Trophoblast cell (in vitro differentiated cells and primary cell): ENCODE results near the gene NOTCH3.

Experiments
- DNase-seq, 2 donors: peaks; one replicate each; pipeline ENCODE4 v3.0.0-alpha.2; 2016
- H2AFZ ChIP-seq: 2 replicates; pipeline ENCODE4 v1.6.1; 2013; ENCODE audit warnings: low read length, moderate library complexity, mild to moderate bottlenecking; ENCODE audit not compliant: insufficient read depth, poor library complexity
- H2AK5ac ChIP-seq: 2 replicates; pipeline ENCODE4 v1.6.1; 2013; ENCODE audit warnings: mild to moderate bottlenecking, low read length
- H2BK120ac ChIP-seq: 2 replicates; pipeline ENCODE4 v1.6.1; 2013; ENCODE audit warnings: low read length, mild to moderate bottlenecking, moderate library complexity; ENCODE audit not compliant: insufficient read depth, poor library complexity
- H2BK12ac ChIP-seq: 2 replicates; pipeline ENCODE4 v1.6.1; 2013; ENCODE audit warnings: mild to moderate bottlenecking, low read length, moderate library complexity
- H2BK5ac ChIP-seq: 2 replicates; pipeline ENCODE4 v1.6.1; 2013; ENCODE audit warnings: low read length, low read depth, moderate library complexity, mild to moderate bottlenecking; ENCODE audit not compliant: poor library complexity
- H3K14ac ChIP-seq: 2 replicates; pipeline ENCODE4 v1.6.1; 2013; ENCODE audit warnings: mild to moderate bottlenecking, low read length
- H3K18ac ChIP-seq: 2 replicates; pipeline ENCODE4 v1.6.1; 2013; ENCODE audit warnings: mild to moderate bottlenecking, low read length
- H3K23ac ChIP-seq: 2 replicates; pipeline ENCODE4 v1.6.1; 2013; ENCODE audit warnings: low read length
- H3K27ac ChIP-seq: 2 replicates; pipeline ENCODE4 v1.5.1; 2013; ENCODE audit warnings: low read depth, mild to moderate bottlenecking, inconsistent platforms, low read length, moderate library complexity
- H3K27me3 ChIP-seq: 2 replicates; pipeline ENCODE4 v1.6.1; 2013; ENCODE audit warnings: inconsistent platforms, mild to moderate bottlenecking, low read length, moderate library complexity; ENCODE audit not compliant: insufficient read depth
- H3K36me3 ChIP-seq, 2 experiments: 1 replicate in 1 of 2; 2 replicates in 1 of 2; pipeline ENCODE4 v1.6.1; 2013; ENCODE audit warnings: low read length in 2 of 2, mild to moderate bottlenecking in 2 of 2, moderate library complexity in 1 of 2; ENCODE audit not compliant: insufficient read depth in 2 of 2, control insufficient read depth in 1 of 2
- H3K4ac ChIP-seq: 2 replicates; pipeline ENCODE4 v1.6.1; 2013; ENCODE audit warnings: low read depth, mild to moderate bottlenecking, low read length, moderate library complexity
- H3K4me1 ChIP-seq, 2 experiments: 1 replicate in 1 of 2; 2 replicates in 1 of 2; pipeline ENCODE4 v1.6.1; 2013; ENCODE audit warnings: low read length in 2 of 2, mild to moderate bottlenecking in 2 of 2, moderate library complexity in 1 of 2; ENCODE audit not compliant: insufficient read depth in 2 of 2, control insufficient read depth in 1 of 2
- H3K4me2 ChIP-seq: 2 replicates; pipeline ENCODE4 v1.6.1; 2013; ENCODE audit warnings: inconsistent platforms, mild to moderate bottlenecking, low read length, moderate library complexity
- H3K4me3 ChIP-seq: 2 replicates; pipeline ENCODE4 v1.5.1; 2013; ENCODE audit warnings: mild to moderate bottlenecking, low read depth, low read length, inconsistent platforms
- H3K79me1 ChIP-seq: one replicate; pipeline ENCODE4 v1.6.1; 2013; ENCODE audit warnings: low read length
- H3K79me2 ChIP-seq: 2 replicates; pipeline ENCODE4 v1.6.1; 2013; ENCODE audit warnings: low read length, mild to moderate bottlenecking; ENCODE audit not compliant: control insufficient read depth, insufficient read depth, poor library complexity
- H3K9ac ChIP-seq: 2 replicates; pipeline ENCODE4 v1.6.1; 2013; ENCODE audit warnings: mild to moderate bottlenecking, low read length
- H3K9me3 ChIP-seq: 2 replicates; pipeline ENCODE4 v1.6.1; 2013; ENCODE audit warnings: low read depth, mild to moderate bottlenecking, control low read depth, inconsistent platforms, low read length; ENCODE audit not compliant: insufficient read depth
- H4K12ac ChIP-seq: 2 replicates; pipeline ENCODE4 v1.6.1; 2013; ENCODE audit warnings: low read depth, mild to moderate bottlenecking, low read length, moderate library complexity
- H4K8ac ChIP-seq: 2 replicates; pipeline ENCODE4 v1.6.1; 2013; ENCODE audit warnings: low read depth, mild to moderate bottlenecking, low read length, moderate library complexity
- H4K91ac ChIP-seq: one replicate; pipeline ENCODE4 v1.6.1; 2013; ENCODE audit warnings: low read depth, mild to moderate bottlenecking, low read length, moderate library complexity
- WGBS: extraction: QIAGEN DNeasy Blood & Tissue Kit; methylation state at CpG from one replicate; pipeline ENCODE4 v1.1.7; 2013; ENCODE audit warnings: missing lambda C conversion rate; ENCODE audit not compliant: insufficient read length, insufficient coverage; ENCODE audit errors: extremely low coverage; 5-methylcytosine and 5-hydroxymethylcytosine counted together

NOTCH3 gene

GRCh38 chr19:15245370-15246197 is 44.8 kb upstream of the NOTCH3 start:
- H3K14ac ChIP-seq = no peak overlapping the region
- no peak overlapping the region for H4K12ac ChIP-seq
- H2BK5ac ChIP-seq = no peak overlapping the region
- no peak overlapping the region for H3K27ac ChIP-seq
- no peak overlapping the region for H2AFZ ChIP-seq
- H3K9me3 ChIP-seq = no peaks in the 10 kb centered on the region
- WGBS = no CpG with 5 or more reads among the region's 20 CpGs
- peaks cover 20 to 21% of the 10 kb centered on the region in 2 experiments for H3K4me1 ChIP-seq
- H2AK5ac ChIP-seq = no peak overlapping the region
- no peak for DNase-seq
- no peak overlapping the region for H4K91ac ChIP-seq
- no peak overlapping the region for H3K9ac ChIP-seq
- H3K36me3 ChIP-seq = peaks cover 82% of the 10 kb centered on the region in 2 experiments
- H3K79me1 ChIP-seq = peaks cover 12% of the 10 kb centered on the region
- H3K23ac ChIP-seq = no peak overlapping the region
- H3K18ac ChIP-seq = peak overlapping the region; percentile 8
- no peak overlapping the region for H3K4me3 ChIP-seq
- no peak overlapping the region for H3K4ac ChIP-seq
- no peak overlapping the region for H2BK12ac ChIP-seq
- no peaks in the 10 kb centered on the region for H3K27me3 ChIP-seq
- H4K8ac ChIP-seq = no peak overlapping the region
- no peak overlapping the region for H3K4me2 ChIP-seq
- peaks cover 4% of the 10 kb centered on the region for H3K79me2 ChIP-seq
- H2BK120ac ChIP-seq = no peak overlapping the region

GRCh38 chr19:15244808-15245207 is 44.0 kb upstream of the NOTCH3 start:
- Histone ChIP-seq H2BK5ac (no peak overlapping the region), H3K9ac (no peak overlapping the region), H3K79me2 (peaks cover 4% of the 10 kb centered on the region), H3K23ac (no peak overlapping the region), H4K91ac (no peak overlapping the region), H2BK12ac (no peak overlapping the region), H2AK5ac (no peak overlapping the region), H4K12ac (no peak overlapping the region), H2AFZ (no peak overlapping the region), H2BK120ac (no peak overlapping the region), H3K4me1 (peaks cover 13 to 14% of the 10 kb centered on the region in 2 experiments), H3K27ac (no peak overlapping the region), H3K79me1 (peaks cover 8% of the 10 kb centered on the region), H3K9me3 (no peaks in the 10 kb centered on the region), H3K18ac (no peak overlapping the region), H3K4me2 (no peak overlapping the region), H3K27me3 (no peaks in the 10 kb centered on the region), H3K4ac (no peak overlapping the region), H4K8ac (no peak overlapping the region), H3K36me3 (peaks cover 89 to 90% of the 10 kb centered on the region in 2 experiments), H3K4me3 (no peak overlapping the region), H3K14ac (no peak overlapping the region)
- no peak for DNase-seq
- no CpG with 5 or more reads among the region's 7 CpGs for WGBS

GRCh38 chr19:15244106-15244803 is 43.5 kb upstream of the NOTCH3 start:
- no peak overlapping the region for H4K12ac ChIP-seq
- H2BK5ac ChIP-seq = no peak overlapping the region

GRCh38 chr19:15243236-15243957 is 42.6 kb upstream of the NOTCH3 start:
- Histone ChIP-seq H4K12ac (no peak overlapping the region), H2BK5ac (no peak overlapping the region), H3K4me2 (no peak overlapping the region), H3K9ac (no peak overlapping the region), H3K79me1 (peaks cover under 1% of the 10 kb centered on the region), H2AK5ac (no peak overlapping the region), H4K91ac (no peak overlapping the region), H3K79me2 (no peaks in the 10 kb centered on the region), H3K36me3 (peaks cover 94 to 95% of the 10 kb centered on the region in 2 experiments), H2BK120ac (no peak overlapping the region), H3K14ac (no peak overlapping the region), H3K27me3 (no peaks in the 10 kb centered on the region), H3K23ac (no peak overlapping the region), H4K8ac (no peak overlapping the region), H3K4me1 (peaks cover under 1 to 1% of the 10 kb centered on the region in 2 experiments), H2AFZ (no peak overlapping the region), H3K4ac (no peak overlapping the region), H3K4me3 (no peak overlapping the region), H3K9me3 (no peaks in the 10 kb centered on the region), H2BK12ac (no peak overlapping the region), H3K18ac (no peak overlapping the region), H3K27ac (no peak overlapping the region)
- WGBS = no CpG with 5 or more reads among the region's 17 CpGs
- DNase-seq = no peak

More at GRCh38 chr19:15244106-15244803, 43.5 kb upstream of the NOTCH3 start:
- no peak overlapping the region for H3K4me3 ChIP-seq
- peaks cover 9% of the 10 kb centered on the region in 2 experiments for H3K4me1 ChIP-seq
- H2AK5ac ChIP-seq = no peak overlapping the region
- no peak overlapping the region for H4K91ac ChIP-seq
- H2BK12ac ChIP-seq = no peak overlapping the region
- no peak overlapping the region for H3K14ac ChIP-seq
- H3K4me2 ChIP-seq = no peak overlapping the region
- H3K9ac ChIP-seq = no peak overlapping the region
- no peaks in the 10 kb centered on the region for H3K27me3 ChIP-seq
- H3K79me2 ChIP-seq = peaks cover under 1% of the 10 kb centered on the region
- H3K79me1 ChIP-seq = peaks cover 4% of the 10 kb centered on the region
- no peak for DNase-seq
- no peak overlapping the region for H3K18ac ChIP-seq
- no peak overlapping the region for H4K8ac ChIP-seq
- no peaks in the 10 kb centered on the region for H3K9me3 ChIP-seq
- no peak overlapping the region for H2BK120ac ChIP-seq
- WGBS = no CpG with 5 or more reads among the region's 24 CpGs
- no peak overlapping the region for H3K27ac ChIP-seq
- no peak overlapping the region for H3K4ac ChIP-seq
- H3K23ac ChIP-seq = no peak overlapping the region
- peaks cover 91 to 92% of the 10 kb centered on the region in 2 experiments for H3K36me3 ChIP-seq
- H2AFZ ChIP-seq = no peak overlapping the region
